HG02623 (cell line): ENCODE results near the gene ARHGAP1.
A peak's percentile ranks its signal among the peaks of the same experiment; 100 is the strongest.

Source experiments
- ATAC-seq: cut with Tn5 transposase; IDR thresholded peaks from one replicate; pipeline ENCODE4 v1.9.1; 2021; ENCODE audit warnings: moderate library complexity; ENCODE audit not compliant: unreplicated experiment

The ARHGAP1 gene

DNA sequence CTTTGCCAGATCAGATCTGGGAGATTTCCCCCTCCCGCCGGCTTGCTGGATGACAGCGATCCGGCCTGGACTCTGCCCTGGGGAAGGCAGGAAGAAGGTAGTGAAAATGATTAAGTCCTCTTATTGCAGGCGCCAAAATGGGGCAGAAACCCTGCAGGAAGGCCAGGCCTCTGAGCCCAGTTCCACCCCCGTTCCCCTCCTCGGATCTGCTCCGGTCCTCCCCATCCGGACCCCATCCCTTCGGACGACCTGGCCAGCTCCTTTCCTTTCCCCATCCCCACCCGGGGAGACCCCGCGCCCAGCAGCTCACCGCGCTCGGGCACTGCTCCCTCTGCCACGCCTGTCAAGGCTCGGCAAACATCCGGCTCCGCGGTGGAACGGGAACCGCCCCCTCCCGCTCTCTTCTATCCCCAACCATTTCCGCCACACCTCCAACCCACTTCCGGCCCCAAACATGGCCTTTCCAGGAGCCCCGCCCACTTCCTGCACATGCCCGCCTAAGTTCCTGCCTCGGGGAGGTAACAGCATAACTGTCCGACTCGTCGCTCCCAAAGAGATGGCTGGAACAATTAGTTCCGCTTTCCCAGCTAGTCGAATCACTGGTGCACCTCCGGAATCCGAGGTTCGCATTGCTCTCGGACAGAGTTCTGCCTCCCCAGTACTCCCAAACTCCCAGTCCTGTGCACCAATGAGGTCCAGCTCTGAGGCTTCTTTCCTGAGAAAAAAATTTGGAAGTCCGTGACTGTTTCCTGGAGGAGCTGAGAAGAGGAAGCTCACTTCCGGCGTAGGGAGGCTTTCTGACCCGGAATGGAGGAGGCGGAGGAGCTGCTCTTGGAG, at the start of gene ARHGAP1, which contains the start of gene ZNF408:
TSS of gene ARHGAP1 (minus strand) at position 379 of the 837 bp plus-strand sequence. CDS start 4,512 bp downstream, outside the sequence.
TSS of gene ZNF408 (plus strand) at position 791 of the 837 bp plus-strand sequence. CDS start at position 808, 17 bp downstream.
- ATAC-seq: peak; percentile 93

DNA sequence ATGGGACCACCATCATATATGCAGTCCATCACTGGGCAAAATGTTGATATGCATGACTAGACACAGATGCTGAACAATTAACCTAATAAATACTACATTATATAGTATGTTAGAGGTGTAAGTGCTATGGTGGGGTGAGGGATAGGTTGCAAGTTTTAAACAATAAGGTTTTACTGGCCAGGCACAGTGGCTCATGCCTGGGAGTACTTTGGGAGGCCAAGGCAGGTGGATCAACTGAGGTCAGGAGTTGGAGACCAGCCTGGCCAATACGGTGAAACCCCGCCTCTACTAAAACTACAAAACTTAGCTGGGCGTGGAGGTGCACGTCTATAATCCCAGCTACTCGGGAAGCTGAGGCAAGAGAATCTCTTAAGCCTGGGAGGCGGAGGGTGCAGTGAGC, 46.7 kb upstream of the ARHGAP1 start:
- ATAC-seq: no peak

DNA sequence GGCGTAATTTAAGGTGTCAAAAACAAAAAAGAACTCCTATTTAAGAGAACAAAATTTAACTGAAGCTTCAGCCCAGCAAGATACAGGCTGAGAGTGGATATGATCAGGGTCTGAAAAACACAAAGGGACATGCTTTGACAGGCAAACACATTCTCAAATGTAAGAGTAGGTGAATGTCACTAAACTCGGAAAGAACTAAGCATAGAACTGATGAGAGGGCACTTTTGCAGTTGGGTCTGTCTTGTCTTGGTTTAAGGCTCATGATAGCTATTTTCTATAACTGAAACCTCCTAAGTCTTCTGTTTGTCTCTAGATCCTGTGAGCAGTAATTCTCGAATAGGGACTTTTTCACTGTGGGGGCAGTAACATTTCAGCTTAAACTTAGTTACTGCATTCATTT, 45.6 kb upstream of the ARHGAP1 start:
- no peak for ATAC-seq

- ATAC-seq: no peak
These were observed 44.9 kb upstream of the ARHGAP1 start for GRCh38 chr11:46745328-46745727.

DNA sequence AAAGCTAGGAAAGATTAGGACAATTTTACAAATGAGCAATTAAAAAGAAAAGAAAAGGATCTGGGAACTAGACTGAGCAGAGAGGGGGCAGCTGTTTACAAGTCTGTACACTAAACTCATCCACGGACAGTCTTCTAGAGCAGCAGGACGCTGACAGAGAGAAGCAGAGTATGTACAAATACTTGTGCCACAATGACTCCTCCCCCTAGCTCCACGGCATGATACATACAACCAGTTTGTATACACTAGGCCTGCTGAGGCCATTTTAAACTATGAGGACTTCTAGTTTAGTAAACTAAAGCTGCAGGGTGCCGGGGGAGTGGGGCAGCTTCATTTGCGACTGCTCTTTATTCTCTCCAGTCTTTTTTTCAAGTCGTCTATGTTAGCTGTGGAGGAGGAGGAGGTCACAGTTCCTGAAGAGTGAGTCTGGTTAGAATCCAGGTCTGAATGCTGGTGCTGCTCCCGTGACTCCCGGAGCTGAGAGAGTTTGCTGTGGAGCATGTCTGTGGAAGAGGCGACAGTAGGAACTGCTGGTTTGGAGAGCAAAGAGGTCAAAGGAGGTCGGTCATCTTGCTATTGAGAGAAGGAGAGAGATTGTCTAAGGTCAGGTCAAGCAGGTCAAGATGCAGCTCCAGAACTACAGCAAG, 43.4 kb upstream of the ARHGAP1 start:
- ATAC-seq: no peak

GRCh38 chr11:46743043-46743442, 42.6 kb upstream of the ARHGAP1 start:
- ATAC-seq: no peak

DNA sequence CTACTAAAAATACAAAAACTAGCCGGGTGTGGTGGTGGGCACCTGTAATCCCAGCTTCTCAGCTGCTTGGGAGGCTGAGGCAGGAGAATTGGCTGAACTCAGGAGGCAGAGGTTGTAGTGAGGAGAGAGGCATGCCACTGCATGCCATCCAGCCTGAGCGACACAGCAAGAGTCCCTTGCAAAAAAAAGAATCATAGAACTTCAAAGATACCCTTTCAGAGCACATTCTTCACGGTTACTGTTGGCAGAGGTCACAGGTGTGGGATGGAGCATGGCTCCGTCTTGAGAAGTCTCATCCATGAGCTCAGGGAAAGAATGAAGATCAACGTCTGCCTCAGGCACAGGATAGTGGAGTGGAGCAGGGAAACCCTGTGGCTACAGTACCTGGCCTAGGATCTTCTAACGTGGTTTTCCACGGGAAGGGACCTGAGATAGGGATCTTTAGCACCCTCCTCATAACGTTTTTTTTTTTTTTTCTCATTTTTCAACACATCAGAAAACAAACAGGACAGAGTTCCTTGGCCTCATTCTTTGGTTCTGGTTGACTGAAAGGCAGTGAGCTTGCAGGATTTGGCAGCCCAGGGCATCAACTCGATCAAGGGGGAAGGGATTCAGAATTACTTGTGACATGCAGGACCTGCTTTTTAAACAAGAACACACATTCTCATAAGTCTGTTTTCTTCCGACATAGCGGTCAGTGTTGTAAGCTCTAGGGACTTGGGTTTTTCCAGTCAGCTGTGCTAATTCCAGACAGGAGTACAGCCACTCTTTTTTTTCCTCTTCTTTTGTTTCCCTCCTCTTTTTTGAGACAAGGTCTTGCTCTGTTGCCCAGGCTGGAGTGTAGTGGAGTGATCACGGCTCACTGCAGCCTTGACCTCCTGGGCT, 41.4 kb upstream of the ARHGAP1 start:
- no peak for ATAC-seq

GRCh38 chr11:46738887-46739286, 38.5 kb upstream of the ARHGAP1 start:
- ATAC-seq: no peak

DNA sequence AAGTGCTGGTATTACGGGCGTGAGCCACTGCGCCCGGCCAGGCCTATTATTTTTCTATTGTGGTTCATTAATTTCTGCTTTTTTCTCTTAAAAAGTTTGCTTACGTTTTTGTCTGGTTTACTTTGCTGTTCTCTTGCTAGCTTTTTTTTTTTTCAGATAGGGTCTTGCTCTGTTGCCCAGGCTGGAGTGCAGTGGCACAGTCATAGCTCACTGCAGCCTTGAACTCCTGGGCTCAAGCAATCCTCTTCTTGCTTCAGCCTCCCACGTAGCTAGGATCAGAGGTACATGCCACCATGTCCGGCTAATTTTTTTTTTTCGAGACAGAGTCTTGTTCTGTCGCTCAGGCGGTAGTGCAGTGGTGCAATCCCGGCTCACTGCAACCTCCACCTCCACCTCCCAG, 37.3 kb upstream of the ARHGAP1 start:
- ATAC-seq: no peak

GRCh38 chr11:46736615-46737014, 36.2 kb upstream of the ARHGAP1 start:
- ATAC-seq: no peak

GRCh38 chr11:46736146-46736545, 35.7 kb upstream of the ARHGAP1 start:
- ATAC-seq: no peak

- no peak for ATAC-seq
These were observed 32.8 kb upstream of the ARHGAP1 start for GRCh38 chr11:46733234-46733633.

- ATAC-seq: no peak
These were observed 31.1 kb upstream of the ARHGAP1 start for GRCh38 chr11:46731545-46731944.

DNA sequence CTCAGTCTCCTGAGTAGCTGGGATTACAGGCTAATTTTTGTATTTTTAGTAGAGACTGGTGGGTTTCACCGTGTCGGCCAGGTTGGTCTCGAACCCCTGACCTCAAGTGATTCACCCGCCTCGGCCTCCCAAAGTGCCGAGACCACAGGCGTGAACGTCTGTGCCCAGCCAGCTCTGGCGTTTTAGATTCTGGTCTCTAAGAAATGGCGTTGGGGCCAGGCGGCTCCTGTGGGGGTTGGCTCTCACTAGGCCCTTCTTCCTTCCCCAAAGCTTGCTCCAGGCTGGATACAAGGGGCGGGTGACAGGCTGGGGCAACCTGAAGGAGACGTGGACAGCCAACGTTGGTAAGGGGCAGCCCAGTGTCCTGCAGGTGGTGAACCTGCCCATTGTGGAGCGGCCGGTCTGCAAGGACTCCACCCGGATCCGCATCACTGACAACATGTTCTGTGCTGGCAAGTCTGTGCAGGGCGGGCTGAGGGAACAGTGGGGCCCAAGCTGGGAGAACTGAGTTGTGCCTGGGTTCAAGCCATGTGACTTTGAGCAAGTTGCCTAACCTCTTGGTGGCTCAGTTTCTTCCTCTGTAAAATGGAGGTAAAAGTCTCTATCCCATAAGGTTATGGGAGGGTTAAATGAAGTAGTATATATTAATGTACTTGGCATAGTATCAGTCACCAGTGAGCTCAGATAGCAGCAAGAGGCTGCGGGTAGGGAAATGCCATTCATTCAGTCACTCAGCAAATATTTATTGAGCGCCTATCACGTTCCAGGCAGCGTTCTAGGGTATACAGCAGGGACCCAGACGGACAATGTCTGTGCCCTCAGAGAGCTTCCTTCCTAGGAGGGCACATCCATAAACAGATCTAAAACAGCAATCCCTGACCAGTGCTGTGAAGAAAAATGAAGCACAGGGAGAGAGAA, 28.9 kb upstream of the ARHGAP1 start:
- no peak for ATAC-seq

DNA sequence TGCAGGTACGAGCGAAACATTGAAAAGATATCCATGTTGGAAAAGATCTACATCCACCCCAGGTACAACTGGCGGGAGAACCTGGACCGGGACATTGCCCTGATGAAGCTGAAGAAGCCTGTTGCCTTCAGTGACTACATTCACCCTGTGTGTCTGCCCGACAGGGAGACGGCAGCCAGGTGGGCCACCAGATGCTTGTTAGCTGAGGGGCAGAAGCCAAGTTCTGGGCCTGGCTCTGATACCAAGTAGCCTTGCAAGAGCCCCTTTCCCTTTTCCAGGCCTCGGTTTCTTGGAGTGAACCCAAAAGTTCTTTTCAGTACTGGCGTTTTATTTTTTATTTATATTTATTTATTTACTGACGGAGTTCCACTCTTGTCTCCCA, 28.2 kb upstream of the ARHGAP1 start:
- ATAC-seq: no peak

GRCh38 chr11:46727952-46728658, 27.7 kb upstream of the ARHGAP1 start:
- no peak for ATAC-seq

GRCh38 chr11:46726206-46726862, 25.9 kb upstream of the ARHGAP1 start:
- no peak for ATAC-seq

GRCh38 chr11:46725338-46726205, 25.2 kb upstream of the ARHGAP1 start:
- no peak for ATAC-seq
